Stomach (tissue), 4 donors: ENCODE measurements around the gene KRT8.

Experiments used
- CTCF ChIP-seq, 7 experiments: fragments of 450-650 bp in 4 of 7; fragments of 200-600 bp in 3 of 7; sonication (generic) in 3 of 7; IDR thresholded peaks; one replicate each; pipeline ENCODE4 v1.5.1; 2016 to 2019; ENCODE audit warnings: antibody characterized with exemption in 7 of 7, control low read depth in 2 of 7, mild to moderate bottlenecking in 1 of 7
- EP300 ChIP-seq: sonication (generic); formaldehyde crosslinking; IDR thresholded peaks from one replicate; pipeline ENCODE4 v1.6.1; 2017; ENCODE audit warnings: antibody characterized with exemption
- POLR2A ChIP-seq, 4 donors: fragments of 450-650 bp; IDR thresholded peaks; one replicate each; pipeline ENCODE4 v1.6.1; 2016; ENCODE audit warnings: antibody characterized with exemption in 4 of 4, control low read depth in 2 of 4, mild to moderate bottlenecking in 1 of 4, moderate library complexity in 1 of 4
- POLR2AphosphoS5 ChIP-seq, 3 donors: sonication (generic); formaldehyde crosslinking; IDR thresholded peaks; one replicate each; pipeline ENCODE4 v1.6.1; 2016; ENCODE audit warnings: antibody characterized with exemption in 3 of 3

GRCh38 chr12:52915637-52916036 lies 10.8 kb upstream of the KRT8 start:
- TF ChIP-seq POLR2A (IDR thresholded peaks at IDR 0.05) (no peak), POLR2AphosphoS5 (IDR thresholded peaks at IDR 0.05) (peak in 1 of 3 donors; percentile 12), CTCF (IDR thresholded peaks at IDR 0.05) (no peak), EP300 (no peak)
